ENCODE measurements around the gene PRRX2. TPM values are rescaled to one million over a fixed set of nuclear protein-coding genes. Genes with fewer than 3 reads are reported as not detected.

Gene PRRX2
- total and polyA plus RNA-seq, 9 of the 15 experiments (the other 6 are each of a cell fraction or from before 2014, with no cell fraction given) = 0.21 TPM; not detected in 8

GRCh38 chr9:129737479-129738274 lies 72.2 kb downstream of the PRRX2 start (continued):
- TF ChIP-seq STAT6 (CRISPR knock-in tag; IDR thresholded peaks at IDR 0.05) (no peak; the same call in 1 of the 2 replicates), ZNF707 (CRISPR knock-in tag; conservative IDR thresholded peaks at IDR 0.05) (no peak), SREBF2 (CRISPR knock-in tag; IDR thresholded peaks at IDR 0.05) (no peak), DEAF1 (CRISPR knock-in tag; IDR thresholded peaks at IDR 0.05) (peak; percentile 99), ESRRA (IDR thresholded peaks at IDR 0.05; ENCODE audit: borderline replicate concordance, low read depth) (peak; percentile 70), JUND (IDR thresholded peaks at IDR 0.05; ENCODE audit: borderline replicate concordance, low read depth, low read length) (peak; percentile 42; the same call in 1 of the 2 replicates), JUND (tag; IDR thresholded peaks at IDR 0.05; ENCODE audit: borderline replicate concordance, low read depth, low read length) (peak; percentile 11; the same call in 1 of the 3 replicates), MYBL2 (IDR thresholded peaks at IDR 0.05; ENCODE audit: low read depth) (no peak), MYBL2 (CRISPR knock-in tag; IDR thresholded peaks at IDR 0.05; ENCODE audit: borderline replicate concordance) (no peak), NFIC (IDR thresholded peaks at IDR 0.05) (peak; percentile 47), HIVEP1 (CRISPR knock-in tag; IDR thresholded peaks at IDR 0.05) (peak; percentile 83), NR0B1 (IDR thresholded peaks at IDR 0.05; ENCODE audit: partially characterized antibody) (no peak), ID3 (CRISPR knock-in tag; IDR thresholded peaks at IDR 0.05) (no peak), ID3 (tag; IDR thresholded peaks at IDR 0.05) (peak; percentile 90), MBD2 (IDR thresholded peaks at IDR 0.05; ENCODE audit: borderline replicate concordance, low read depth) (0 out of 2 replicates have a peak, but pooled peaks have one; percentile 27), SRSF9 (IDR thresholded peaks at IDR 0.05; ENCODE audit: borderline replicate concordance, low read depth, low read length) (no peak), GTF2A2 (tag; IDR thresholded peaks at IDR 0.05) (no peak), TFAM (CRISPR knock-in tag; conservative IDR thresholded peaks at IDR 0.05) (no peak), TARDBP (IDR thresholded peaks at IDR 0.05) (peak; percentile 69; the same call in 1 of the 2 replicates), RAD21 (CRISPR knock-in tag; conservative IDR thresholded peaks at IDR 0.05 in 1 of 2, IDR thresholded peaks at IDR 0.05 in 1 of 2) (peak; percentile 99 to 100), SMAD1 (IDR thresholded peaks at IDR 0.05; ENCODE audit: low read depth, low read length, partially characterized antibody) (no peak), RAD51 (IDR thresholded peaks at IDR 0.05; ENCODE audit: borderline replicate concordance, low read depth) (0 out of 2 replicates have a peak, but pooled peaks have one; percentile 25)

Data from K562 (cell line).